Measurements from ENCODE around the gene AKIP1. TPM values are rescaled to one million over a fixed set of nuclear protein-coding genes. Genes with fewer than 3 reads are reported as not detected.

The AKIP1 gene
- total RNA-seq, 2 donors from 2014 or later: 14.8 to 18.0 TPM

GRCh38 chr11:8956860-8957259 is 45.9 kb downstream of the AKIP1 start:
- Mint-ChIP-seq H3K27me3 (no peaks in the 10 kb centered on the region), H3K4me3 (peak overlapping the region; percentile 34), H3K4me1 (ENCODE audit: low read depth in 2 of 2) (peaks cover 20 to 26% of the 10 kb centered on the region in 2 donors), H3K36me3 (peaks cover 4% of the 10 kb centered on the region), H3K9me3 (no peaks in the 10 kb centered on the region), H3K27ac (no peak overlapping the region)
- ATAC-seq (peak in 1 of 2 donors; percentile 65), DNase-seq (ENCODE audit: low spot score) (no peak)

GRCh38 chr11:8959546-8960166 is 48.7 kb downstream of the AKIP1 start:
- H3K36me3 Mint-ChIP-seq: peaks cover 10% of the 10 kb centered on the region
- H3K27me3 Mint-ChIP-seq: no peaks in the 10 kb centered on the region
- DNase-seq (ENCODE audit: low spot score) (peak; percentile 69), ATAC-seq (peak in 1 of 2 donors; percentile 43)
- no peak overlapping the region for H3K4me3 Mint-ChIP-seq
- no peaks in the 10 kb centered on the region for H3K9me3 Mint-ChIP-seq
- peak overlapping the region in 1 of 2 donors; percentile 17 for H3K27ac Mint-ChIP-seq
- peaks cover 29 to 40% of the 10 kb centered on the region in 2 donors for H3K4me1 Mint-ChIP-seq (ENCODE audit: low read depth in 2 of 2)

DNA sequence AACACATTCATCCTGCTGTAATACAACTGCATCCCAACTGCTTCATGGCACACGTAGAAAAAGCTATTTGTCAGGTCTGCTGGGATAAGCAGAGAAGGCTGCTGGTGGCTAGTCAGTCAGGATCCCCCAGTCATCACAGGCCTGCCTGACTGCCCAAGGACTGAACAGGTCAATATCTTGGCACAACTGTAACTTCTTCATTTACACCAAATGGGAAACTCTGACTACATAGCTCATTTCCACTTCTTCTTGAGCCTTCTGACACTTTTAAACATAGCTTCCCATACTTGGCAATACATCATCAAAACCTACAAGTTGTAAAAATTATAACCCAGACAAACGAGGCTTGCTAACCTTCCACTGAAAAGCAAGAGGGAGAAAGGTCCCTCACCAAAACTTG is 50.4 kb downstream of the AKIP1 start:
- Mint-ChIP-seq H3K9me3 (no peaks in the 10 kb centered on the region), H3K27me3 (no peaks in the 10 kb centered on the region), H3K4me1 (ENCODE audit: low read depth in 2 of 2) (peaks cover 31 to 45% of the 10 kb centered on the region in 2 donors), H3K27ac (peak overlapping the region in 1 of 2 donors; percentile 32), H3K36me3 (peaks cover 10% of the 10 kb centered on the region), H3K4me3 (no peak overlapping the region)
- DNase-seq (ENCODE audit: low spot score) (no peak), ATAC-seq (no peak)

- no peaks in the 10 kb centered on the region for H3K9me3 Mint-ChIP-seq
- H3K4me1 Mint-ChIP-seq (ENCODE audit: low read depth in 2 of 2): peaks cover 25 to 33% of the 10 kb centered on the region in 2 donors
- H3K36me3 Mint-ChIP-seq: peaks cover 10% of the 10 kb centered on the region
- H3K4me3 Mint-ChIP-seq: peak overlapping the region; percentile 99
- no peak for ATAC-seq
- DNase-seq (ENCODE audit: low spot score): no peak
- H3K27ac Mint-ChIP-seq: peak overlapping the region; percentile 93
- no peaks in the 10 kb centered on the region for H3K27me3 Mint-ChIP-seq
Observed at GRCh38 chr11:8962841-8963240, 51.9 kb downstream of the AKIP1 start.

GRCh38 chr11:8963569-8964323 is 52.8 kb downstream of the AKIP1 start:
- Mint-ChIP-seq H3K27ac (peak overlapping the region; percentile 93), H3K27me3 (no peaks in the 10 kb centered on the region), H3K36me3 (peaks cover 10% of the 10 kb centered on the region), H3K9me3 (no peaks in the 10 kb centered on the region), H3K4me1 (ENCODE audit: low read depth in 2 of 2) (peaks cover 25 to 33% of the 10 kb centered on the region in 2 donors), H3K4me3 (peak overlapping the region; percentile 99)
- ATAC-seq (peak; percentile 77 to 86), DNase-seq (ENCODE audit: low spot score) (peak; percentile 87)

- peaks cover 23 to 32% of the 10 kb centered on the region in 2 donors for H3K4me1 Mint-ChIP-seq (ENCODE audit: low read depth in 2 of 2)
- ATAC-seq (peak; percentile 93 to 94), DNase-seq (ENCODE audit: low spot score) (peak; percentile 92)
- peak within 1 kb of the TSS; percentile 99 for H3K4me3 Mint-ChIP-seq
- no peaks in the 10 kb centered on the region for H3K27me3 Mint-ChIP-seq
- peaks cover 10% of the 10 kb centered on the region for H3K36me3 Mint-ChIP-seq
- H3K9me3 Mint-ChIP-seq: no peaks in the 10 kb centered on the region
- peak within 1 kb of the TSS; percentile 93 for H3K27ac Mint-ChIP-seq
Observed at GRCh38 chr11:8964324-8965320, 53.6 kb downstream of the AKIP1 start, which contains the start of gene TMEM9B. TSS of gene TMEM9B (minus strand) at chr11:8964442. CDS start at chr11:8964313, 129 bp downstream.

- H3K9me3 Mint-ChIP-seq: no peaks in the 10 kb centered on the region
- peak overlapping the region in 1 of 2 donors; percentile 19 for H3K27ac Mint-ChIP-seq
- no peak for DNase-seq (ENCODE audit: low spot score)
- peaks cover 6% of the 10 kb centered on the region for H3K36me3 Mint-ChIP-seq
- H3K4me3 Mint-ChIP-seq: no peak overlapping the region
- no peak for ATAC-seq
- H3K4me1 Mint-ChIP-seq (ENCODE audit: low read depth in 2 of 2): peaks cover 17 to 20% of the 10 kb centered on the region in 2 donors
- H3K27me3 Mint-ChIP-seq: no peaks in the 10 kb centered on the region
Observed at GRCh38 chr11:8967184-8967583, 56.2 kb downstream of the AKIP1 start.

Other genes with a start within 250 kb of the AKIP1 start
- 10 to 100 TPM; 12.5 to 27.7 TPM for gene TRIM66, start 228.5 kb upstream of the AKIP1 start, total RNA-seq
- 100 to 1,000 TPM; 504 to 846 TPM for gene RPL27A, start 228.4 kb upstream of the AKIP1 start, total RNA-seq
- not detected for gene C11orf16, start 21.8 kb downstream of the AKIP1 start, total RNA-seq
- not detected for gene ASCL3, start 31.8 kb downstream of the AKIP1 start, total RNA-seq
- gene TMEM9B, start 53.3 kb downstream of the AKIP1 start, total RNA-seq: 10 to 100 TPM; 24.1 to 42.7 TPM
- 1 to 10 TPM; 1.7 to 2.7 TPM for gene NRIP3, start 92.8 kb downstream of the AKIP1 start, total RNA-seq
- under 1 TPM in 1 of 2 donors, not detected in 1; 0.40 TPM for gene SCUBE2, start 180.4 kb downstream of the AKIP1 start, total RNA-seq

Data from natural killer cell treated with Interleukin-12 subunit alpha and Interleukin-12 subunit beta and Interleukin-15 and Interleukin-18, amount 100 ng/mL, for 72 hours (primary cell).